ENCODE data around the gene VAV3. TPM values are rescaled to one million over a fixed set of nuclear protein-coding genes. Genes with fewer than 3 reads are reported as not detected.

VAV3 gene
- total RNA-seq, 1 donor from 2014 or later: 1.9 TPM

- intact Hi-C loops (cut with DNase I): no loop called here
- DNase-seq (ENCODE audit: low spot score): no peak
These were observed 338.7 kb downstream of the VAV3 start for GRCh38 chr1:107626073-107626796.

- no peak for DNase-seq (ENCODE audit: low spot score)
- intact Hi-C loops (cut with DNase I): no loop called here
These were observed 339.5 kb downstream of the VAV3 start for GRCh38 chr1:107625405-107626029.

DNA sequence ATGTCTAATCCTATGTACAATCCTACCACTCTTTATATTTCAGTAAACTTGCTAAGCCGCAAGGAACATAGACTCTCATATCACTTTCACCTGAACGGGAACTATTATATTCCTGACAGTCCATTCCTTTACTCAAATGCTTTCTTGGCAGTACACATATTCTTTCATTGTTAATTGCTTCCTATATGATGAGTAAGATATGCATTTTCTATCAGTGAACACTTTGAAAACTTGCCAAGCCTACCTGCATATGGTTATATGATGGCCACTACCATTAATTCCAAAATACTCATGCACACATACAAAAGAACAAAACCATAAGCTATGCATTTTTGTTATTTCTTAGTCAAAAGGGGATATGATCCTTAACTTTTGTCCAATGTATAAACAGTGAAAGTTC is 341.5 kb downstream of the VAV3 start:
- intact Hi-C loops (cut with DNase I): no loop called here
- no peak for DNase-seq (ENCODE audit: low spot score)

DNA sequence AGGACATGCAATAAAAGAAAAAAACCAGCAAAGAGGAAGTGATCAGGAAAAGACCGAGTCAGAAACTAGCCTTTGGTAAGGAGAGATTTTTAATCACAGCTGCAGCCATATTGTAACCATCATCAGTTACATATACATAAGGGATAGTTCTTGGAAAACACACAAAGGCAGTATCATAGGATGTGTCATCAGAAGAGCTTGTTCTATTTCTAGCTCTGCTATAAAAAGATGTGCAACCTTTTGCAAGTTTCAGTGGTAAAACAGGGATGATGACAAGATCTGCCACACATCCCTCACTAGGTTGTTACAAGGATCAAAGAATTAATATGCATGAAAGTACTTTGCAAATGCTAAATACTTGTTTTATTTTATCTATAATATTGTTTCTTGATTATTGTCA is 342.0 kb downstream of the VAV3 start:
- DNase-seq (ENCODE audit: low spot score): no peak
- intact Hi-C loops (cut with DNase I): no loop called here

DNA sequence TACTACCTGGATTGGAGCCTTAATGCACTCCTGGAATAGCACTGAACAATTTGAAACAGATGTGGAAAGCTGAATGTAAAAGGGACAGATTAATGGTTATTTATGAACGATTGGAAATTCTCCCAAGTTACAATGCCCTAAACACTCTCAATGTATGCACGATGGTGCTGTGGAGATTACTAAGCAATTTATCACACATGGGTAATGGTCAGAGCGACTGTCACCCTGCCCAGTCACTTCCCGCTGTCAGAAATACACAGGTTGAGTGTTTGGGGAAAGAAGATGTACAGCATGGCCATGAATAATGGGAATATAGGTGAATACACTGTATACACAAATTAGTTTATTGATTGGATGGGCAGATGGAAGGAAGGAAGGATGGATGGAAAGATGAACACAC is 342.4 kb downstream of the VAV3 start:
- intact Hi-C loops (cut with DNase I): no loop called here
- no peak for DNase-seq (ENCODE audit: low spot score)

- intact Hi-C loops (cut with DNase I): no loop called here
- no peak for DNase-seq (ENCODE audit: low spot score)
These were observed 344.2 kb downstream of the VAV3 start for GRCh38 chr1:107620753-107621152.

DNA sequence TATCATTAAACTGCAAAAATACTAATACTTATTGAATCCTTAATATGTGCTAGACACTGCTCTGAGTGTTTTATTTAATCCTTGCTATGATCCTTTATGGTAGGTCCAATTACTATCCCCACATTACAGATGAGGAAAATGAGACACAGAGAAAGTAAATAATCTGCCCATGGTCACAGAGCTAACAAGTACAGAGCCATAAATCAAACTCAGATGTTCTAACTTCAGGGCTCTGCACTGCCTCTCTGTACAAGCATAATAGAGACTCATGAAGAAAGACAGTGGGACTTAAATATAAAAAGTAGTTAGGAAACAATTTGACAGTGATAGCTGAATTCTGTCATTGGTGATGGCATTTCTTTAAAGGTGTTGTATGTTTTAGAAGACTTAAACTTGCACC is 346.4 kb downstream of the VAV3 start:
- no peak for DNase-seq (ENCODE audit: low spot score)
- intact Hi-C loops (cut with DNase I): no loop called here

GRCh38 chr1:107617921-107618320 is 347.1 kb downstream of the VAV3 start:
- intact Hi-C loops (cut with DNase I): no loop called here
- no peak for DNase-seq (ENCODE audit: low spot score)

DNA sequence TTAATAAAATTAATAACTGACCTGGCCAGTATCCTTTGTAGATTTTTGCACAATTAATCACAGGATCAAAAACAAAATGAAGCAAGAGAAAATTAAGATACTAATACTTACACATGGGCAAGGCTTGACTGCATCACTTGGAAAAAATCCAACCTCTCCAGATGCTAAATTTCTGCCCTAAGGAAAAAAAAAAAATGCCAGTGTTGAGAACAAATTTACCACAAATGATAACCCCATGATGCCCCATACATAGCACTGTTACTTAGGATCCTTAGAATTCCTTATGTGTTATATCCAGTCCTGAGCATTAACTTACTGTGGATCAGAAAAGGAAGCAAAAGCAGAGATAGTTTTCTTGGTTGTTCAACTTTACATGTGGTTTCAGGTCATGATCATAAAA is 347.5 kb downstream of the VAV3 start:
- intact Hi-C loops (cut with DNase I): no loop called here
- no peak for DNase-seq (ENCODE audit: low spot score)

DNA sequence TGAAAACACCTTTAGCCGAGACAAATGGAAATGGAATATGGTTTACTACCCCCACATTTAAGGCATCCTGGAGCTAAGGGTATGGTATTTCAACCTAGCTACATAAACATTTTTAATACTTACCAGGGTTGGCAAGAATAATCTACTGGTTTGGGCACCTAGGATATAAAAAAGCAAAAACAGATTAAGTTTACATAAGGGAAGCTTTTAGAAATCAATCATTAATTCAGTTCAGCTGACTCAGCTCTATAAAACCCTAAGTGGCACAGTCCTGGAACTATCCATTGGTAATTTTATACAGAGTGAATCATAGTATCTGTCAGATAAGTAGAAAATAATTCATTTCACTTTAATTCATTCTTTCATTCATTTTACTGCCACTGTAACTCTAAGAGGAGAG is 355.2 kb downstream of the VAV3 start:
- intact Hi-C loops (cut with DNase I): no loop called here
- DNase-seq (ENCODE audit: low spot score): no peak

- no peak for DNase-seq (ENCODE audit: low spot score)
- intact Hi-C loops (cut with DNase I): no loop called here
These were observed 360.2 kb downstream of the VAV3 start for GRCh38 chr1:107604825-107605224.

GRCh38 chr1:107600607-107601160 is 364.3 kb downstream of the VAV3 start:
- intact Hi-C loops (cut with DNase I): no loop called here

GRCh38 chr1:107599220-107599619 is 365.8 kb downstream of the VAV3 start:
- intact Hi-C loops (cut with DNase I): no loop called here
- DNase-seq (ENCODE audit: low spot score): no peak

More at GRCh38 chr1:107600607-107601160, 364.3 kb downstream of the VAV3 start:
- DNase-seq (ENCODE audit: low spot score): no peak

GRCh38 chr1:107597290-107597689 is 367.7 kb downstream of the VAV3 start:
- no peak for DNase-seq (ENCODE audit: low spot score)
- intact Hi-C loops (cut with DNase I): no loop called here

GRCh38 chr1:107594536-107594935 is 370.4 kb downstream of the VAV3 start:
- intact Hi-C loops (cut with DNase I): no loop called here
- no peak for DNase-seq (ENCODE audit: low spot score)

DNA sequence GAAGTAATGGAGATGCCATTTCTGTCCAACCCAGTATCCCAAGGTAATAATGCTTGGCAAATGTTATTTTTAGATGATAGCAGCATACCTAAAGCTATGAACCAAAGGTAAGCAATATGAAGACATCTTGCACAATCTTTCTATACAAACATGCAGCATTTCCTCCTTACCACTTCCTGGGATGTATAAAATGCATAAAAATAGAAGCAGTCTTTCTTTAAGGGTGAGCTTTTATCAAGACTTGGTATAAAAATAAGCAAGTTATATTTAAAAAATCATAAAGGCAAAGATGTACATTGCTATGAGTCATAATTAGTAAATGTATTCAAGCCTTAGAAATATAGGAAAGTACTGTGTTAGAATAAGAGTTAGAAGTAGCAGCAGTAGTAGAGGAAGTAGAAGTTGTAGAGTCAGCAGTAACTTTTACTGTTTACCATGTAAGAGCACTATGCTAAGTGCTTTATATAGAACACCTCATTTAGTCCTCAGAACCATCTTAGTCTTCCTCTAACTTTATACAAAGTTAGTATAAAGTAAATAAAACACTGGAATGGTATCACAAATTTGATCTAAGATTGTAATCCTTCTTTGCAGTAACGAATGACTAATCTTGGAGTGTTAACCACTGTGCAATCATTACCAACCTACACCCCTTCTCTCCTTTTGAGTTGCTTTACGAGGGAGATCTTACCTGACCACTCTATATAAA is 371.3 kb downstream of the VAV3 start:
- DNase-seq (ENCODE audit: low spot score): no peak
- intact Hi-C loops (cut with DNase I): no loop called here

DNA sequence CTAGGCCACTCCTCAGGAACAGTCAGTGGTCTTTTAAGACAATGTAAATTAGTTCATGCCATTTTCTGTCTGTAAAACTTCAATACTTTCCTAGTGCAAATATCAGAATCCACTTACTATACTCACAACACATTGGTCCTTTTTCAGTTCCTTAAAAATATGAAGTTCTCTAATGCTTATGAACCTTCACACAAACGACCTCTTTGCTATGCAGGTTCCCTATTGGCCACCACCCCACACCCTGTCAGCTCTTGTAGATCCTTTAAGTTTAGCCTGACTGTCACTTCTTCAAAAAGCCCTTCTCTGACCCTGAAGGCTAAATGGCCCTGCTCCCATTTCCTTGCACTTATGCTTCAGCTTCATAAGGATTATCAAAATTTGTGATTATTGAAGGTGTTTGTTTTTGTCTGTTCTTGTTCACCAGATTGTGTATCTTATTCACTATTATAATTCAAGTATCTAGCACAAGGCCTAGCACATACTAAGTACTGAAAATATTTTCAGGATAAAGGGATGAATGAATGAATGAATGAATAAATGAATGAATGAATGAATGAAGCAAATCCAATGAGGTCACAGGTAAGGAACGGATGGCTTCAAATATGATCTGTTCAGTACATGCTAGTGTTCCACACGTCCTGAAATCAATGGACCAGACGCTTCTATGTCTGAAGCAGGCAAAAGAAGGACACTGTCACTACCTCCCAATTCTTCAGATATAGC is 373.9 kb downstream of the VAV3 start:
- intact Hi-C loops (cut with DNase I): no loop called here
- no peak for DNase-seq (ENCODE audit: low spot score)

DNA sequence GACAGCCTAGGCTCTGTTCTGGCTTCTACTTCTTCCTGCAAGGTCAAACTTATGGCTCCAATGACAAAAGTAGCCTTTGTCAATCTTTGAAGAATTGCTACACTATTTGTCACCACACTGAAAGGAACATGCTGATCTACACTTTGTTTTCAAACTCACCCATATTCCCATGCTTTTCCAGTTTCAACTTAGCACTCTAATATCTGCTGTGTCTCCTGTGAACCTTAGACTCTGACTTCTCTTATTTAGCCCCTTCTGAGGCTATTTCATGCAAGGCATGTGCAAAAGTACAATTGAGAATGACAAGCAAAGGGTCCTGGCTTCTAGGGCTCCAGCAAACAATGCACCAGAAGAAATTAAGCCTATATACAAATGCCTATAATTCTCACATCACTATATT is 374.9 kb downstream of the VAV3 start:
- intact Hi-C loops (cut with DNase I): no loop called here
- no peak for DNase-seq (ENCODE audit: low spot score)

GRCh38 chr1:107588321-107588720 is 376.7 kb downstream of the VAV3 start:
- intact Hi-C loops (cut with DNase I): no loop called here
- DNase-seq (ENCODE audit: low spot score): no peak

DNA sequence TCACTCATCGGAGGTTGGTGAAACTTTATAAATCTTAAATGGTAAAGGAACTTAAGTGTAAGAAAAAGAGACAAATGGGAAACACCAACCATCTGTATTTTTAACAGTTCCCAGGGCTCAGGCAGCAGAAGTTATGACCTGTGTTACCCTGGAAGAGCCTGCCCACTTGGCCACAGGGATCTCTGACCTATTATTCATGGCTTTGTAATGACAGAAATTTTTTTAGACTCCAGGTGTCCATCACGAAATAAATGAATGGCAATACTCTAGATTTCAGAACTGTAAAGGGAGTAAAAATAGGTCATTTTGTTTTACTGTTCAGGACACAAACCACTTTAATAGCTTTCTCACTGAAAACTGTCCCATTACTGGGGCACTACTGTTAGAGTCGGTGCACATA is 389.8 kb downstream of the VAV3 start:
- intact Hi-C loops (cut with DNase I): no loop called here
- DNase-seq (ENCODE audit: low spot score): no peak
